GM10847 (cell line): Measurements from ENCODE around the gene DEFB113.

Source experiments
- POLR2A ChIP-seq: IDR thresholded peaks from 2 replicates; pipeline ENCODE4 v1.6.1; 2011; ENCODE audit not compliant: insufficient read length; ENCODE audit errors: extremely low read depth

DEFB113 gene

DNA sequence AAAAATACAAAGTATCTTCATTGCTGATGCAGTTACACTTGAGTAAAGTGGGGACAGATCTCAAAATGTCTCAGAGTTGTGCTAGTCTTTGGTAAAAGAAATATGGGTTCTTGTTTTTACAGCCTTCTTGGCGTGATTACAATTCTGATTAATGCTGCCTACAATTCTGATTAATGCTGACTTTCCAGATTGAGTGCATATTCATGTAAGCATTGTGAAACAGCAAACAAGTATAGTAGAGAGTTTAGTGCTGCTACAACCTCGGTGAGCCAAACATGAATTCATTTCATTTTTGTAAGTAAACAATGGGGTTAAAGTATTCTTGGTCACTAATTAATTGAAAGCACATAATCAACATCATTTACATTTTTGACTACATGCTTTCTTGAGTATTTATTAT lies at the start of gene DEFB113:
TSS of gene DEFB113 (minus strand) at position 21 of the 400 bp plus-strand sequence. CDS start at position 21, 0 bp downstream.
- no peak for TF ChIP-seq POLR2A

- TF ChIP-seq POLR2A = no peak
Measured at GRCh38 chr6:50007819-50008218, 38.4 kb upstream of the DEFB113 start.

GRCh38 chr6:50003139-50003538 lies 33.7 kb upstream of the DEFB113 start:
- no peak for TF ChIP-seq POLR2A

GRCh38 chr6:49995278-49995677 lies 25.9 kb upstream of the DEFB113 start:
- TF ChIP-seq POLR2A = no peak

DNA sequence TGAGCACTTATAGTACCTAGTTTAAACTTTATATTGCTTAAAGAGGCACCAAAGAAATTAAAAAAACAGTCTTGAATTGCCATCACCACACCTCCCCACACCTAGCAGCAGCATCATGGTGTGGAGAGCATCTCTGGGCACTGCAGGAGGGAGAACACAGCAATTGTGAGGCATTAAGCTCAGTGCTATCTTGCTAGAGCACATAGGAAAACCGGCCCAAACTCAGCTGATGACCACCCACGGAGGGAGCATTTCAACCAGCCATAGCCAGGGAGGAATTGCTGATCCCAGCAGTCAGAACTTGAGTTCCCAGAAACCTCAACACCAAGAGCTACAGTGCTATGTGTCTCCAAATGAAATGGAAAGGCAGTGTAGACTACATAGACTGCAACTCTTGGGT lies 19.5 kb upstream of the DEFB113 start:
- TF ChIP-seq POLR2A = no peak

- TF ChIP-seq POLR2A = no peak
Measured at GRCh38 chr6:49987749-49988148, 18.3 kb upstream of the DEFB113 start.

GRCh38 chr6:49986551-49986950 lies 17.1 kb upstream of the DEFB113 start:
- no peak for TF ChIP-seq POLR2A

DNA sequence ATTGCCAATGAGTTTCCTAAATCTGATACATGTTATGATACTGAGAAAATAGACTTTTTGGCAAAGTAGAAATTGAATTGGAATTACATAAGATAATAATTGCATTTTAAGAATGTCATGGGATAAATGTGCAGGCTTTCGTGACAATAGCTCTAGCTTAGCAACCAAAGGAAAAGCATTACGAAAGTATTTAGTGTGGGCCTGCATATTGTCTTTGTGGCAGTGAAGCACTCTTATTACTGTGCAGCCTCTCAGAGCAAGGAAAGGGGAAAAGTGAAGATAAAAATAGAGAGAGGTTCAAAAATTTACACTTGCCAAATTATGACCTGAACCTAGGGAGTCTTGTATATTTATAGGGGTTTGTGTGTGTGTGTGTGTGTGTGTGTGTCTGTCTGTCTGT lies 12.6 kb upstream of the DEFB113 start:
- no peak for TF ChIP-seq POLR2A

DNA sequence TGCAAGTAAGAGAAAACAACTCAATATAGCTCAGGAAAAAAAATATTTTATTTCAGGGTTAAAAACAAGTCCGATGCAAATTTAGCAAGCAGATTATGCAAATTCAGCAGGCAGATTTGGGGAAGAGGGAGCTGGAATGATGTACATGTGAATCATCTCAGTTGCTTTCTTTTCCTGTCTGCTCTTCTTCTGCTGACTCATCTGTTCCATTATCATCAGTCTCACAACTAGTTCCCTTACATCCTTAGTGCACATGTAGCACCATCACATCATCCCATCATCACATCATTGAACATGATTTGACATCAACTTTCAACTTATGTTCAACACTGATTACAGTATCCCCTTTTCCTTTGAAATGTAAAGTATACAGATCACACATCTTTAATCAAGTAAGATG lies 11.5 kb upstream of the DEFB113 start:
- TF ChIP-seq POLR2A = no peak

DNA sequence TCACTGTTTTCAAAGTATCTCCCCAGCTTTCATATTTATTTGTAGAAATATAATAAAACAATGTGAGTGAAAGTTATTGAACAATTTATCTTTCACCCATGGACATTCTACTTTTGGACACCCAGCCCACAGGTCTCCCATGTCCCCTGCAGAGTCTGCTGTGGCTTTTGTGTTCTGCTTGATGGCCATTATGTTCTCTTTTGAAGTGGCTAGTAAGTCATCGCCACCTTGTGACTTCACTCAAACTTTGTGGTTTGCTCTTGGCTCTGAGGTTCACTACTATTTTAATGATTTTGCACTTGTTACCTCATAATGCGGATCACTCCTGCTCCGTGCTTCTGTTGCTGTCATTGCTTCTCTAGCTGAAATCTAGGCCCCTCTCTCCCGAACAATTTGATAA lies 10.2 kb upstream of the DEFB113 start:
- TF ChIP-seq POLR2A = no peak

GRCh38 chr6:49978332-49979226 lies 9.2 kb upstream of the DEFB113 start:
- no peak for TF ChIP-seq POLR2A

DNA sequence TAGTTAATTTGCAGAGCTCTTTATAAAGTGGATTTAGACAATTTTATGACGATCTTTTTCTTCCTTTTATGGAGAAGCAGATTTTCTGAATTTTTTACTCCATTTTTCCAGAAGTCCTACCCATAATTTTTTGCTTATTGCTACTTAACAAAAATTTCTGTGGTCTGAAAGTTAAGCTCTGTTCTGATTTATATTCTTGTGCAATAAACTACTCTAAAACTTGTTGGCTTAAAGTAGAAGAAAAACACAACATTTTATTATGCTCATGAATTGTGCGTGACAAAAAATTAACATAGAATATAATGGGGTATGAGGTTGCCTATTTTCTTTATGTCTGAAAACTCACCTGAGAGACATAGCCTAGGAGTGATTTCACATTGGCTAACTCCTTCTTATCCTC lies 2.6 kb downstream of the DEFB113 start:
- TF ChIP-seq POLR2A = no peak

DNA sequence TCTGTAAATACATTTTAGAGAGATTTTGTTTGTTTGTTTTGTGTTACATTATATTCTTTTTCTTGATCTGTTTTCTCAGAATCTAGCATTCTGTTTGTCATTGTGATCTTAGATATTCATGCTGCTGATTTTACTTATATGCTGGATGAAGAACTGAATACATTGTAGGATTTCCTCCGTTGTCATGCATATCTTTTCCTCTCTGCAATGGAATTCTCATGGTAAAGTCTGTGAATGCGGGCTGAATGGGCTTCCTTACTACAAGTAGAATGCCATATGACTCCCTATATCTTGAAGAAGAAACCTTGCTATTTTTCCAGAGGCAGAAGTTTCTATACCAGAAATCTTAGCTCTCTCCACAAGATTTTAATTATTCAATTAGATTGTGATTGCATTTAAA lies 3.1 kb downstream of the DEFB113 start:
- no peak for TF ChIP-seq POLR2A

GRCh38 chr6:49964064-49964463 lies 5.4 kb downstream of the DEFB113 start, which contains the start of gene DEFB114:
DEFB114 (minus strand) TSS chr6:49964164; CDS start chr6:49964105, 59 bp downstream.
- TF ChIP-seq POLR2A = no peak

- TF ChIP-seq POLR2A = no peak
Measured at GRCh38 chr6:49958180-49958579, 11.2 kb downstream of the DEFB113 start.

- TF ChIP-seq POLR2A = no peak
Measured at GRCh38 chr6:49955847-49956246, 13.6 kb downstream of the DEFB113 start.

- TF ChIP-seq POLR2A = no peak
Measured at GRCh38 chr6:49951926-49952325, 17.5 kb downstream of the DEFB113 start.

GRCh38 chr6:49950415-49950751 lies 19.0 kb downstream of the DEFB113 start:
- TF ChIP-seq POLR2A = no peak

- TF ChIP-seq POLR2A = no peak
Measured at GRCh38 chr6:49949062-49949461, 20.4 kb downstream of the DEFB113 start.
